ENCODE measurements around the gene SARS1. TPM values are rescaled to one million over a fixed set of nuclear protein-coding genes. Genes with fewer than 3 reads are reported as not detected.

SARS1 gene
- total RNA-seq, 2 experiments from 2014 or later = 122 to 131 TPM

DNA sequence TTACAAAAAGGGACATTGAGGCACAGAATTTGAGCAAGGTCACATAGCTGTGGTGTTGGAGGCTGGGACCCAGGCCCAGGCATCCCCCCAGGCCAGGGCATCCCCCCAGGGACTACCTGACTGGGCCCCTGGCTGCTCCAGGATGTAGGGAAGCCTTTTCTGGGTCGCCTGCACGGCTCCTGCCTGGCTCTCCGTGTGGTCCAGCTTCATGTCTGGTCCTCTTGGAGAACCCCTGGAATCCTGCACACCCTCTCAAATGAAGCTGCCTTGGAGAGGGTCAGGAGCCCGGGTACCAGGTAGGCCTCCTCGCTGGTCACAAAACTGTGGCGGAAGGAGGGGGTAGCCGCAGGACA is 34.7 kb downstream of the SARS1 start:
- Histone ChIP-seq H3K9me3 (ENCODE audit: control insufficient read depth in 1 of 2, insufficient read depth in 1 of 2, low read length in 2 of 2) (no peaks in the 10 kb centered on the region), H3K4me1 (ENCODE audit: insufficient read depth, low read length) (peaks cover 18% of the 10 kb centered on the region), H3K27ac (ENCODE audit: low read depth in 1 of 2, low read length in 2 of 2) (no peak overlapping the region), H3K27me3 (ENCODE audit: control insufficient read depth in 1 of 2, insufficient read depth in 2 of 2, low read length in 2 of 2) (peaks cover 7 to 13% of the 10 kb centered on the region in 2 experiments), H3K4me3 (ENCODE audit: low read length) (no peak overlapping the region), H3K36me3 (ENCODE audit: insufficient read depth, low read length) (no peaks in the 10 kb centered on the region)
- CTCF ChIA-PET = no interaction called here
- peak in 2 of 14 experiments; percentile 17 to 31 for DNase-seq
- intact Hi-C loops (cut with DNase I, micrococcal nuclease) = no loop called here
- POLR2A ChIA-PET = interaction anchor here (1.6 kb wide), 1 partner anchor 177 kb away, joined by 3 read pairs; no protein-coding TSS in a partner anchor
- Mint-ChIP-seq H3K9me3 (no peaks in the 10 kb centered on the region), H3K36me3 (ENCODE audit: low read depth) (no peaks in the 10 kb centered on the region), H3K4me3 (no peak overlapping the region), H3K27ac (no peak overlapping the region), H3K27me3 (peaks cover 4% of the 10 kb centered on the region), H3K4me1 (ENCODE audit: low read depth) (peaks cover 16% of the 10 kb centered on the region)
- TF ChIP-seq, protein P1, sequence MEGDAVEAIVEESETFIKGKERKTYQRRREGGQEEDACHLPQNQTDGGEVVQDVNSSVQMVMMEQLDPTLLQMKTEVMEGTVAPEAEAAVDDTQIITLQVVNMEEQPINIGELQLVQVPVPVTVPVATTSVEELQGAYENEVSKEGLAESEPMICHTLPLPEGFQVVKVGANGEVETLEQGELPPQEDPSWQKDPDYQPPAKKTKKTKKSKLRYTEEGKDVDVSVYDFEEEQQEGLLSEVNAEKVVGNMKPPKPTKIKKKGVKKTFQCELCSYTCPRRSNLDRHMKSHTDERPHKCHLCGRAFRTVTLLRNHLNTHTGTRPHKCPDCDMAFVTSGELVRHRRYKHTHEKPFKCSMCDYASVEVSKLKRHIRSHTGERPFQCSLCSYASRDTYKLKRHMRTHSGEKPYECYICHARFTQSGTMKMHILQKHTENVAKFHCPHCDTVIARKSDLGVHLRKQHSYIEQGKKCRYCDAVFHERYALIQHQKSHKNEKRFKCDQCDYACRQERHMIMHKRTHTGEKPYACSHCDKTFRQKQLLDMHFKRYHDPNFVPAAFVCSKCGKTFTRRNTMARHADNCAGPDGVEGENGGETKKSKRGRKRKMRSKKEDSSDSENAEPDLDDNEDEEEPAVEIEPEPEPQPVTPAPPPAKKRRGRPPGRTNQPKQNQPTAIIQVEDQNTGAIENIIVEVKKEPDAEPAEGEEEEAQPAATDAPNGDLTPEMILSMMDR (IDR thresholded peaks at IDR 0.05) = no peak
- ATAC-seq (ENCODE audit: poor library complexity) = no peak

DNA sequence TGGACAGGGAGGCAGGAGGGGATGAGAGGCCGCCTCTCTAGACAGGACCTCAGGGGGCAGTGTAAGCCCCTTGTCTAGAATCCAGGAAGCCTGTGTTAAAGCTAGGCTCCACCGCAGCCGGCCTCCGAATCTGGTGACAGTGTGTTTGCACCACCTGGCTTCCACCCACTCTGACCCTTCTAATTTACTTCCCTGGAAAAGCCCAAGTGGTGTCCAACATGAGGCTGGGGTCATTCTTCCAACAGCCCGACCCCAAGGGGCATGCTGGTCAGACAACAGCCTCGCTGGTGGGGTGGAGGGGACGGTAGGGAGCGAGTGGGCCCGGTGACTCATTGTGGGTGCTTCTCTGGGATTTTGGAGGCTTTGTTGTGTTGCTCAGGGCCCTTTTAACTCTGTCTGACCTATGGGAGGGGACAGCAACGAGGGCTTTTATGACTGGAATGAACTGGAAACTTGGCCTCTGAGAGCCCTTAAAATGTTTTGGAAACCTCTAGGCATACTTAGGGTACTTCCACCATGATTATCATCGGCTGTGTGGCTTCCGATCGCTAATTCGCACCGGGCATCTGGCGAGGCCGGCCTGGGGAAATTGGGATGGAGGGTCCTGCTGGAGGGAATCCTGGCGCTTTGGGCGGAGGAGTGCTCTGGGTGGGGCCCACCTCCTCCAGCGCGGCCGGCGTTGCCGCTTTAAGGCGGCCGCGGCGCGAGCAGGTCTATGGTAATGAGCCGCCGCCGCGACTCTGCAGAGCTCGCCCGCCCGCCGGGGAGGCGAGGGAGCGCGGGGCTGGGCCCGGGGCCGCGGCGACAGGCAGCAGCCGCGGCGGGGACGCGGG is 35.3 kb downstream of the SARS1 start, which contains the start of gene CELSR2:
TSS of gene CELSR2 (plus strand) at position 743 of the 833 bp plus-strand sequence. CDS start 541 bp downstream, outside the sequence.
- H3K27ac ChIP-seq (ENCODE audit: low read depth in 1 of 2, low read length in 2 of 2) = no peak within 1 kb of the TSS
- DNase-seq (peak; percentile 20 to 84 (median 52)), ATAC-seq (ENCODE audit: poor library complexity) (peak; percentile 98)
- peaks cover 16% of the 10 kb centered on the region for H3K4me1 Mint-ChIP-seq (ENCODE audit: low read depth)
- ChIA-PET CTCF (no interaction called here), POLR2A (interaction anchor here (0.5 to 1.6 kb wide), 4 partner anchors 9 to 261 kb away, joined by 3 to 4 read pairs (median 3); partner anchors contain the start of gene PSRC1)
- no peak within 1 kb of the TSS for H3K27ac Mint-ChIP-seq
- no peaks in the 10 kb centered on the region for H3K9me3 Mint-ChIP-seq
- no peaks in the 10 kb centered on the region for H3K36me3 Mint-ChIP-seq (ENCODE audit: low read depth)
- TF ChIP-seq, protein P1 (IDR thresholded peaks at IDR 0.05) = no peak
- peak within 1 kb of the TSS; percentile 58 for H3K4me3 Mint-ChIP-seq
- H3K4me1 ChIP-seq (ENCODE audit: insufficient read depth, low read length) = peaks cover 20% of the 10 kb centered on the region
- no peaks in the 10 kb centered on the region for H3K9me3 ChIP-seq (ENCODE audit: control insufficient read depth in 1 of 2, insufficient read depth in 1 of 2, low read length in 2 of 2)
- no peaks in the 10 kb centered on the region for H3K36me3 ChIP-seq (ENCODE audit: insufficient read depth, low read length)
- H3K27me3 ChIP-seq (ENCODE audit: control insufficient read depth in 1 of 2, insufficient read depth in 2 of 2, low read length in 2 of 2) = peaks cover 7 to 13% of the 10 kb centered on the region in 2 experiments
- H3K4me3 ChIP-seq (ENCODE audit: low read length) = peak within 1 kb of the TSS; percentile 39
- intact Hi-C loops (cut with DNase I, micrococcal nuclease) = loop anchor here in 1 of 2 experiments (1.0 kb wide), 1 partner anchor 235 kb away; no protein-coding TSS in a partner anchor
- H3K27me3 Mint-ChIP-seq = peaks cover 4% of the 10 kb centered on the region

DNA sequence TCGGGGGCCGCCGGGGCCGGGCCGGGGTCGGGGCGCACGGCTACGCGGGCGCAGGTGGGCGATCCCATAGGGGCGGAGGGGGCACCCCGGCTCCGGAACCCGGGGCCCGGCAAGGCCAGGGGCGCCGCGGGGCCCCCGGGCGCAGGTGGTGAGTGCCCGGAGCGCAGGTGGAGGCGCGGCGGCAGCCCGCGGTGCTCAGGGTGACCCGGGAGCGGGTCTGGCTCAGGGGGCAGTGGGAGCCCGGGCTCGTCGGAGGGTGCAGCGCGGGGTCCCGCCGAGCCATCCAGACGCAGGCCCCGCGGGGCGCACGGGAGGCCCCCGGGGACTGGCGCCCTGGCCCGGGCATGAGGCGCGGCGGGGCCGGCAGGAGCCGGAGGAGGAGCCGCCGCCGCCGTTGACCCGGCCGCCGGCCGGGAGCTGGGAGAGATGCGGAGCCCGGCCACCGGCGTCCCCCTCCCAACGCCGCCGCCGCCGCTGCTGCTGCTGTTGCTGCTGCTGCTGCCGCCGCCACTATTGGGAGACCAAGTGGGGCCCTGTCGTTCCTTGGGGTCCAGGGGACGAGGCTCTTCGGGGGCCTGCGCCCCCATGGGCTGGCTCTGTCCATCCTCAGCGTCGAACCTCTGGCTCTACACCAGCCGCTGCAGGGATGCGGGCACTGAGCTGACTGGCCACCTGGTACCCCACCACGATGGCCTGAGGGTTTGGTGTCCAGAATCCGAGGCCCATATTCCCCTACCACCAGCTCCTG is 36.1 kb downstream of the SARS1 start:
- peaks cover 4% of the 10 kb centered on the region for H3K27me3 Mint-ChIP-seq
- no peaks in the 10 kb centered on the region for H3K36me3 Mint-ChIP-seq (ENCODE audit: low read depth)
- no peaks in the 10 kb centered on the region for H3K9me3 Mint-ChIP-seq
- H3K27ac Mint-ChIP-seq = no peak overlapping the region
- ChIA-PET POLR2A (interaction anchor here (0.6 to 1.2 kb wide), 4 partner anchors 27 to 260 kb away, joined by 3 to 4 read pairs (median 3); partner anchors contain the start of genes ATXN7L2 and PSRC1), CTCF (no interaction called here)
- Histone ChIP-seq H3K4me1 (ENCODE audit: insufficient read depth, low read length) (peaks cover 23% of the 10 kb centered on the region), H3K4me3 (ENCODE audit: low read length) (peak overlapping the region; percentile 39), H3K27me3 (ENCODE audit: control insufficient read depth in 1 of 2, insufficient read depth in 2 of 2, low read length in 2 of 2) (peaks cover 7 to 13% of the 10 kb centered on the region in 2 experiments), H3K9me3 (ENCODE audit: control insufficient read depth in 1 of 2, insufficient read depth in 1 of 2, low read length in 2 of 2) (no peaks in the 10 kb centered on the region), H3K27ac (ENCODE audit: low read depth in 1 of 2, low read length in 2 of 2) (no peak overlapping the region), H3K36me3 (ENCODE audit: insufficient read depth, low read length) (no peaks in the 10 kb centered on the region)
- TF ChIP-seq, protein P1 (IDR thresholded peaks at IDR 0.05) = no peak
- peak in 2 of 14 experiments; percentile 15 to 32 for DNase-seq
- ATAC-seq (ENCODE audit: poor library complexity) = peak; percentile 19
- intact Hi-C loops (cut with DNase I, micrococcal nuclease) = loop anchor here in 1 of 2 experiments (1.0 kb wide), 1 partner anchor 234 kb away; no protein-coding TSS in a partner anchor
- H3K4me1 Mint-ChIP-seq (ENCODE audit: low read depth) = peaks cover 16% of the 10 kb centered on the region
- peak overlapping the region; percentile 30 for H3K4me3 Mint-ChIP-seq

Data from CD4-positive, alpha-beta T cell (primary cell).